Common myeloid progenitor, CD34-positive (primary cell): ENCODE results near the gene RERE.

Source experiments
- CTCF ChIA-PET: fragments of 350-600 bp; sonication (Branson Sonifier 250); formaldehyde crosslinking; loops from one replicate; lab custom pipeline; 2021; ENCODE audit warnings: antibody characterized with exemption; lab: Charles Lee
- POLR2A ChIA-PET: fragments of 350-600 bp; sonication (Branson Sonifier 250); formaldehyde crosslinking; loops from one replicate; lab custom pipeline; 2021; ENCODE audit warnings: antibody characterized with exemption; lab: Charles Lee
- DNase-seq, 3 donors: peaks; one replicate each; pipeline versions ENCODE4 v3.0.0 to v3.0.0-alpha.2; 2013
- H3K27ac ChIP-seq, 2 experiments: 1 replicate in 1 of 2; 2 replicates in 1 of 2; pipeline ENCODE4 v1.7.0; 2013; ENCODE audit warnings: inconsistent platforms in 2 of 2, low read length in 2 of 2, mild to moderate bottlenecking in 2 of 2, low read depth in 1 of 2, moderate library complexity in 1 of 2; ENCODE audit not compliant: severe bottlenecking in 2 of 2, insufficient read depth in 1 of 2, poor library complexity in 1 of 2
- H3K27me3 ChIP-seq, 5 experiments: replicated peaks in 2 of 5; 1 replicate in 3 of 5; 2 replicates in 2 of 5; pipeline versions ENCODE4 v1.6.1 to v1.7.0; 2013; ENCODE audit warnings: low read length in 4 of 5, mild to moderate bottlenecking in 2 of 5, moderate library complexity in 2 of 5, inconsistent platforms in 1 of 5; ENCODE audit not compliant: insufficient read depth in 5 of 5, control insufficient read depth in 4 of 5
- H3K36me3 ChIP-seq, 4 experiments: 1 replicate in 2 of 4; 2 replicates in 2 of 4; pipeline versions ENCODE4 v1.6.1 to v1.7.0; 2013; ENCODE audit warnings: low read length in 3 of 4, control low read depth in 1 of 4, mild to moderate bottlenecking in 1 of 4; ENCODE audit not compliant: control insufficient read depth in 4 of 4, insufficient read depth in 4 of 4
- H3K4me1 ChIP-seq, 4 experiments: 1 replicate in 3 of 4; 2 replicates in 1 of 4; pipeline versions ENCODE4 v1.6.1 to v1.7.1; 2013; ENCODE audit warnings: low read length in 3 of 4, mild to moderate bottlenecking in 3 of 4, control low read depth in 1 of 4, inconsistent platforms in 1 of 4, moderate library complexity in 1 of 4; ENCODE audit not compliant: control insufficient read depth in 4 of 4, insufficient read depth in 4 of 4; ENCODE audit errors: control extremely low read depth in 1 of 4
- H3K4me3 ChIP-seq, 7 experiments: 1 replicate in 4 of 7; 2 replicates in 3 of 7; pipeline versions ENCODE4 v1.5.1 to v1.7.0; 2013; ENCODE audit warnings: mild to moderate bottlenecking in 7 of 7, low read length in 6 of 7, moderate library complexity in 6 of 7, inconsistent platforms in 2 of 7, low read depth in 2 of 7, control low read depth in 1 of 7; ENCODE audit not compliant: insufficient read depth in 4 of 7, control insufficient read depth in 1 of 7; ENCODE audit errors: extremely low read depth in 1 of 7
- H3K9me3 ChIP-seq, 5 experiments: 1 replicate in 4 of 5; 2 replicates in 1 of 5; pipeline versions ENCODE4 v1.6.1 to v1.7.1; 2013; ENCODE audit warnings: low read length in 4 of 5, mild to moderate bottlenecking in 2 of 5, inconsistent platforms in 1 of 5, low read depth in 1 of 5, moderate library complexity in 1 of 5; ENCODE audit not compliant: control insufficient read depth in 4 of 5, insufficient read depth in 2 of 5; ENCODE audit errors: control extremely low read depth in 1 of 5
- WGBS: methylation state at CpG from one replicate; pipeline ENCODE4 v1.1.5; 2013; ENCODE audit not compliant: insufficient coverage; 5-methylcytosine and 5-hydroxymethylcytosine counted together

RERE gene

DNA sequence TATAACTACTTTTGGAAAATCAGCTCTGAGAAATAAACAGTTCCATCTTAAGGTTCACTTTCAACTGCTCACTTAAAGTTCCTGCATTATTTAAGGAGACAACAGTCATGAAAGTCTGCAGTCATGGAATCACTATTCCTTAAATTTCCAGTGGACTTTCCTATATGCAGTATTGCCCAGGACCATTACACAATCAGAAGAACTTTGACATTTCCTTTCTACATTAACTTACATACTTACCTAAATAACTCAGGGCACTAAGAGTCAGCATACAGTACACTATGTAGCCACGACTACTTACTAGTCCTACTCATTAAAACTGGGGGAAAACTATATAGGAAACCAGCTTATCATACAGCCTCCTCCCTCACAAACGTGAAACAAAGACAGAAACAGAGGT lies 279.4 kb downstream of the RERE start:
- Histone ChIP-seq H3K27me3 (no peaks in the 10 kb centered on the region), H3K9me3 (no peaks in the 10 kb centered on the region), H3K4me1 (peaks cover 0 to 13% (median 7%) of the 10 kb centered on the region in 4 experiments), H3K36me3 (peaks cover 2 to 37% (median 12%) of the 10 kb centered on the region in 4 experiments), H3K4me3 (no peak overlapping the region), H3K27ac (no peak overlapping the region)
- DNase-seq, result no peak
- CTCF ChIA-PET, result interaction anchor here (1.3 to 1.5 kb wide), 2 partner anchors 12 to 17 kb away, joined by 3 to 4 read pairs; no protein-coding TSS in a partner anchor
- POLR2A ChIA-PET, result interaction anchor here (1.0 kb wide), 1 partner anchor 12 kb away, joined by 4 read pairs; no protein-coding TSS in a partner anchor
- 100% methylated on average over 1 of the region's 2 CpGs for WGBS

DNA sequence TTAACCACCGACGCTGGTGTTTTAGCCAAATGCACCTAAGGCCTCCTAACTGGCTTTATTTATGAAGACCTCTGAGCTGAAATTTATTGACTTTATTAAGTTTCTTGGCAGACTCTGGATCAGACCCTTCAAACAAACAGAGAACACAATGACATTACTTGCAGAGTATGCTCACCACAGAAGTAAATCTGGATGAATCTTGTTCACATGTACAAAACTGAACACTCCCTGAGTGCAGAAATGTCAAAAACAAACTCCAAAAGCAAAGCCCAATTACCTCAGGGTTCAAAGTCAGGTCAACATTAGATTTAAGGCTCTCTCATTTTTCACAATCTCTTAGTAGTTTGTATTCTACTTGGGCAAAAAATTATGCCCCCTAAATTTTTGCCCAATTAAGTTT lies 280.9 kb downstream of the RERE start:
- H3K9me3 ChIP-seq, result no peaks in the 10 kb centered on the region
- H3K27me3 ChIP-seq, result no peaks in the 10 kb centered on the region
- H3K36me3 ChIP-seq, result peaks cover 2 to 31% (median 6%) of the 10 kb centered on the region in 4 experiments
- no peak overlapping the region for H3K27ac ChIP-seq
- 100% methylated on average over 2 of the region's 2 CpGs for WGBS
- H3K4me1 ChIP-seq, result peaks cover 0 to 15% (median 7%) of the 10 kb centered on the region in 4 experiments
- CTCF ChIA-PET, result interaction anchor here (1.5 kb wide), 1 partner anchor 10 kb away, joined by 4 read pairs; no protein-coding TSS in a partner anchor
- no peak overlapping the region for H3K4me3 ChIP-seq
- POLR2A ChIA-PET, result no interaction called here
- DNase-seq, result no peak

DNA sequence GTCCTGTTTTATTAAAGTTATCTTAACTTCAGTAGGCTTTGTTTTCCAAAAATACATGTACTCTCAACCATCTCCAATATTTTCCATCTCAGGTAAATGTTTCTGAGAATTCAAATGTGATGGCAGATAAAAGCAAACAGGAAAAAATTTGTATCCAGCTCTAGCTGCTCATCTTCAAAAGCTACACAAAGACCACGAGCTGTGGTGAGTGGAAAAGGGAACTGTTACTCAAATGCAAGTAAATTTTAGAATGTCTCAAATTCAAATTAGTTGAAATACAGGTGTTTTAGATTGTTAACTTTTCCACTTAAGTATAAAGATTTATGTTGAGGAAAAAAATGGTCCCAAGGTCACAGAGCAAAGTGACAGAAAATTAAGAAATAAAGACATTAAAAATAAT lies 283.5 kb downstream of the RERE start:
- no peaks in the 10 kb centered on the region for H3K27me3 ChIP-seq
- ChIA-PET CTCF (interaction anchor here (1.0 kb wide), 1 partner anchor 17 kb away, joined by 3 read pairs; no protein-coding TSS in a partner anchor), POLR2A (interaction anchor here (0.8 kb wide), 1 partner anchor 110 kb away, joined by 3 read pairs; no protein-coding TSS in a partner anchor)
- H3K4me1 ChIP-seq, result peaks cover 0 to 15% (median 7%) of the 10 kb centered on the region in 4 experiments
- H3K36me3 ChIP-seq, result peaks cover 0 to 18% (median 3%) of the 10 kb centered on the region in 4 experiments
- peak in 1 of 3 donors; percentile 30 for DNase-seq
- H3K27ac ChIP-seq, result peak overlapping the region in 1 of 2 experiments; percentile 7
- no peaks in the 10 kb centered on the region for H3K9me3 ChIP-seq
- no peak overlapping the region for H3K4me3 ChIP-seq
- no CpG with 5 or more reads among the region's 1 CpG for WGBS

- Histone ChIP-seq H3K4me1 (peaks cover 0 to 19% (median 8%) of the 10 kb centered on the region in 4 experiments), H3K4me3 (no peak overlapping the region), H3K27me3 (no peaks in the 10 kb centered on the region), H3K27ac (peak overlapping the region in 1 of 2 experiments; percentile 7), H3K36me3 (peaks cover 0 to 12% (median 3%) of the 10 kb centered on the region in 4 experiments), H3K9me3 (no peaks in the 10 kb centered on the region)
- DNase-seq, result peak in 1 of 3 donors; percentile 16
- WGBS, result 71% methylated on average over 3 of the region's 4 CpGs
- ChIA-PET CTCF (interaction anchor here (1.0 to 1.4 kb wide), 2 partner anchors 13 to 16 kb away, joined by 3 read pairs; no protein-coding TSS in a partner anchor), POLR2A (no interaction called here)
Observed at GRCh38 chr1:8533124-8533523, 284.3 kb downstream of the RERE start.

- Histone ChIP-seq H3K27ac (peak overlapping the region in 1 of 2 experiments; percentile 2), H3K4me1 (peaks cover 10 to 47% (median 27%) of the 10 kb centered on the region in 4 experiments), H3K36me3 (peaks cover 0 to 3% (median 0%) of the 10 kb centered on the region in 4 experiments), H3K4me3 (no peak overlapping the region), H3K9me3 (no peaks in the 10 kb centered on the region), H3K27me3 (no peaks in the 10 kb centered on the region)
- CTCF ChIA-PET, result no interaction called here
- DNase-seq, result no peak
- 100% methylated on average over 2 of the region's 3 CpGs for WGBS
- POLR2A ChIA-PET, result interaction anchor here (0.7 kb wide), 1 partner anchor 288 kb away, joined by 3 read pairs; the partner anchor contains the start of gene RERE
Observed at GRCh38 chr1:8529901-8530300, 287.5 kb downstream of the RERE start.

DNA sequence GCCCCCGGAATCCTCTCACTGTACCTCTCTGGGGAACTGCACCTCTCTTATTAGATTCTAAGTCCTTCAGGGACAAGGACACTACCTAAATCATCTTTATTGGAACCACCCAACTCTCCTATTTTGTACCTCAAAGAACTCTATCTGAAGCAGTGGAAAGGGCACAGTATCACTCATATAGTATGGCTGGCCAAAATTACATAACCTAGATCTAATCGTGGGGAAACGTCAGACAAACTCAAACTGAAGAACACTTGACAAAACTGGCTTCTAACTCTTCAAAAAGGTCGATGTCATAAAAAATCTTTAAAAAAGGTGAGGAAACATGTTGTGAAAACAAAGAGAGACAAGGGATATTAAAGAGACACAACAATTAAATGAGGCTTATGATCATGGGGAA lies 289.5 kb downstream of the RERE start:
- DNase-seq, result peak in 1 of 3 donors; percentile 24
- POLR2A ChIA-PET, result no interaction called here
- 33% methylated on average over 1 of the region's 4 CpGs for WGBS
- Histone ChIP-seq H3K27ac (peak overlapping the region in 1 of 2 experiments; percentile 41), H3K27me3 (no peaks in the 10 kb centered on the region), H3K4me1 (peaks cover 21 to 53% (median 38%) of the 10 kb centered on the region in 4 experiments), H3K36me3 (peaks cover 0 to 3% (median 0%) of the 10 kb centered on the region in 4 experiments), H3K9me3 (no peaks in the 10 kb centered on the region), H3K4me3 (no peak overlapping the region)
- CTCF ChIA-PET, result no interaction called here
